IMR-90 (cell line): ENCODE results near the gene PIEZO1. TPM values are rescaled to one million over a fixed set of nuclear protein-coding genes. Genes with fewer than 3 reads are reported as not detected.

ENCODE experiments used
- ATAC-seq: fragments of 200-7000 bp; cut with Tn5 transposase; 2 replicates; pipeline ENCODE4 v1.9.1; 2020; ENCODE audit warnings: low read depth, mild to moderate bottlenecking, moderate library complexity
- BruUV-seq: library from RNA; stranded (reverse); fragments of 400-500 nt; replicated peaks from 2 replicates; lab custom pipeline; 2021; lab: Mats Ljungman, UMichigan
- CTCF ChIA-PET: fragments of 300-600 bp; formaldehyde crosslinking; extraction: SDS; loops from one replicate; lab custom pipeline; 2021; ENCODE audit warnings: antibody characterized with exemption; lab: Yijun Ruan, JAX
- POLR2A ChIA-PET: fragments of 300-600 bp; sonication (Branson Sonifier 250); formaldehyde crosslinking; loops from one replicate; lab custom pipeline; 2022; ENCODE audit warnings: antibody characterized with exemption; ENCODE audit not compliant: unreplicated experiment; lab: Charles Lee
- DNase-seq: peaks from one replicate; pipeline ENCODE4 v3.0.0; 2013
- H2AFZ ChIP-seq: replicated peaks from 2 replicates; pipeline ENCODE3; 2013; ENCODE audit warnings: low read length, mild to moderate bottlenecking; ENCODE audit not compliant: poor library complexity
- H2AK5ac ChIP-seq: 2 replicates; pipeline ENCODE4 v1.6.1; 2013; ENCODE audit warnings: low read depth, low read length, inconsistent platforms
- H2AK9ac ChIP-seq: replicated peaks from 2 replicates; pipeline ENCODE3; 2013; ENCODE audit warnings: mild to moderate bottlenecking, low read depth, low read length, moderate library complexity; ENCODE audit not compliant: poor library complexity
- H2BK120ac ChIP-seq: 2 replicates; pipeline ENCODE4 v1.6.1; 2013; ENCODE audit warnings: low read depth, low read length, inconsistent platforms
- H2BK15ac ChIP-seq: 3 replicates; pipeline ENCODE4 v1.6.1; 2013; ENCODE audit warnings: low read depth, low read length, inconsistent platforms
- H2BK20ac ChIP-seq: 2 replicates; pipeline ENCODE4 v1.6.1; 2013; ENCODE audit warnings: low read depth, mild to moderate bottlenecking, inconsistent platforms, low read length, moderate library complexity
- H2BK5ac ChIP-seq: 2 replicates; pipeline ENCODE4 v1.6.1; 2013; ENCODE audit warnings: mild to moderate bottlenecking, low read depth, low read length, inconsistent platforms; ENCODE audit not compliant: poor library complexity, severe bottlenecking
- H3K14ac ChIP-seq: replicated peaks from 2 replicates; pipeline ENCODE4 v1.6.1; 2013; ENCODE audit warnings: low read depth, low read length, inconsistent platforms
- H3K18ac ChIP-seq: 2 replicates; pipeline ENCODE4 v1.6.1; 2013; ENCODE audit warnings: low read depth, low read length, control low read depth
- H3K23ac ChIP-seq: 2 replicates; pipeline ENCODE4 v1.6.1; 2013; ENCODE audit warnings: low read depth, low read length, inconsistent platforms
- H3K27ac ChIP-seq: 2 replicates; pipeline ENCODE4 v1.5.1; 2013; ENCODE audit warnings: mild to moderate bottlenecking, control low read depth, low read length; ENCODE audit not compliant: insufficient read depth
- H3K27me3 ChIP-seq: 2 replicates; pipeline ENCODE4 v1.6.1; 2013; ENCODE audit warnings: low read length; ENCODE audit not compliant: control insufficient read depth, insufficient read depth
- H3K36me3 ChIP-seq: 2 replicates; pipeline ENCODE4 v1.6.1; 2013; ENCODE audit warnings: low read length, mixed read lengths; ENCODE audit not compliant: control insufficient read depth, insufficient read depth
- H3K4ac ChIP-seq: 2 replicates; pipeline ENCODE4 v1.6.1; 2013; ENCODE audit warnings: low read depth, low read length, inconsistent platforms
- H3K4me1 ChIP-seq: 2 replicates; pipeline ENCODE4 v1.6.1; 2013; ENCODE audit warnings: low read length, mixed read lengths; ENCODE audit not compliant: control insufficient read depth, insufficient read depth
- H3K4me2 ChIP-seq: 2 replicates; pipeline ENCODE4 v1.6.1; 2013; ENCODE audit warnings: low read depth, mild to moderate bottlenecking, control low read depth, low read length, moderate library complexity
- H3K4me3 ChIP-seq: 2 replicates; pipeline ENCODE4 v1.5.1; 2013; ENCODE audit warnings: low read depth, mild to moderate bottlenecking, control low read depth, low read length, moderate library complexity; ENCODE audit not compliant: insufficient read depth
- H3K56ac ChIP-seq: 2 replicates; pipeline ENCODE4 v1.6.1; 2013; ENCODE audit warnings: low read length, inconsistent platforms; ENCODE audit not compliant: insufficient read depth; ENCODE audit errors: extremely low read depth
- H3K79me1 ChIP-seq, 2 experiments: 2 replicates each; pipeline ENCODE4 v1.6.1; 2013; ENCODE audit warnings: low read length in 2 of 2, inconsistent platforms in 1 of 2, low read depth in 1 of 2
- H3K9ac ChIP-seq: 2 replicates; pipeline ENCODE4 v1.6.1; 2013; ENCODE audit warnings: low read depth, low read length, control low read depth
- H3K9me1 ChIP-seq: 2 replicates; pipeline ENCODE4 v1.6.1; 2013; ENCODE audit warnings: low read length, inconsistent platforms; ENCODE audit not compliant: insufficient read depth
- H3K9me3 ChIP-seq: 2 replicates; pipeline ENCODE4 v1.6.1; 2013; ENCODE audit warnings: low read length; ENCODE audit not compliant: control insufficient read depth, insufficient read depth
- H4K20me1 ChIP-seq: 2 replicates; pipeline ENCODE4 v1.6.1; 2013; ENCODE audit warnings: low read length, inconsistent platforms; ENCODE audit not compliant: insufficient read depth
- H4K5ac ChIP-seq: 2 replicates; pipeline ENCODE4 v1.6.1; 2013; ENCODE audit warnings: mild to moderate bottlenecking, low read depth, low read length, control low read depth
- H4K8ac ChIP-seq, 2 experiments: 2 replicates each; pipeline ENCODE4 v1.6.1; 2013; ENCODE audit warnings: low read depth in 2 of 2, low read length in 2 of 2, control low read depth in 1 of 2, inconsistent platforms in 1 of 2
- H4K91ac ChIP-seq: 2 replicates; pipeline ENCODE4 v1.6.1; 2013; ENCODE audit warnings: low read depth, low read length, inconsistent platforms; ENCODE audit not compliant: insufficient read depth
- BHLHE40 ChIP-seq: fragments of 150-350 bp; IDR thresholded peaks from 2 replicates; pipeline ENCODE4 v1.6.1; 2016; ENCODE audit warnings: mild to moderate bottlenecking, low read depth, low read length
- CEBPB ChIP-seq: IDR thresholded peaks from 2 replicates; pipeline ENCODE4 v1.6.1; 2012; ENCODE audit warnings: low read depth, low read length, improper control_type of control experiment
- CHD1 ChIP-seq: IDR thresholded peaks from 2 replicates; pipeline ENCODE4 v1.6.1; 2012; ENCODE audit warnings: low read depth, low read length, improper control_type of control experiment
- FOS ChIP-seq: fragments of 150-350 bp; IDR thresholded peaks from 2 replicates; pipeline ENCODE4 v1.6.1; 2016; ENCODE audit warnings: low read depth, low read length
- MAFK ChIP-seq: IDR thresholded peaks from 2 replicates; pipeline ENCODE4 v1.6.1; 2012; ENCODE audit warnings: low read depth, low read length, improper control_type of control experiment
- MXI1 ChIP-seq: IDR thresholded peaks from 2 replicates; pipeline ENCODE4 v1.6.1; 2012; ENCODE audit warnings: low read depth, mild to moderate bottlenecking, low read length, moderate library complexity, borderline replicate concordance
- NFE2L2 ChIP-seq: fragments of 150-350 bp; IDR thresholded peaks from 2 replicates; pipeline ENCODE4 v1.6.1; 2016; ENCODE audit warnings: low read depth, mild to moderate bottlenecking, low read length
- POLR2A ChIP-seq: IDR thresholded peaks from 2 replicates; pipeline ENCODE4 v1.6.1; 2012; ENCODE audit warnings: mild to moderate bottlenecking, low read depth, low read length
- RAD21 ChIP-seq: IDR thresholded peaks from 2 replicates; pipeline ENCODE4 v1.6.1; 2012; ENCODE audit warnings: low read length, improper control_type of control experiment
- RCOR1 ChIP-seq: IDR thresholded peaks from 2 replicates; pipeline ENCODE4 v1.6.1; 2012; ENCODE audit warnings: mild to moderate bottlenecking, low read length, improper control_type of control experiment; ENCODE audit not compliant: insufficient replicate concordance
- RFX5 ChIP-seq: IDR thresholded peaks from 2 replicates; pipeline ENCODE4 v1.8.0; 2012; ENCODE audit warnings: low read depth, mild to moderate bottlenecking, low read length, moderate library complexity
- SMC3 ChIP-seq: fragments of 150-350 bp; IDR thresholded peaks from 2 replicates; pipeline ENCODE4 v1.6.1; 2016; ENCODE audit warnings: low read depth, mild to moderate bottlenecking, antibody characterized with exemption, low read length, moderate library complexity
- WGBS, 2 experiments: methylation state at CpG; one replicate each; pipeline versions ENCODE4 v1.1.5 to v1.1.7; 2013; ENCODE audit warnings: missing lambda C conversion rate in 2 of 2; ENCODE audit not compliant: insufficient read length in 1 of 2; ENCODE audit errors: extremely low coverage in 2 of 2; 5-methylcytosine and 5-hydroxymethylcytosine counted together
- dilution Hi-C: fragments of 300-500 bp; cut with HindIII; formaldehyde crosslinking; loops from one replicate; pipeline ENCODE4 v1.14.3; 2018; ENCODE audit warnings: low sequenced_read_pairs; ENCODE audit not compliant: unreplicated experiment
- in situ Hi-C: fragments of 300-500 bp; cut with MboI; formaldehyde crosslinking; loops from 3 replicates; pipeline ENCODE4 v1.14.3; 2019; ENCODE audit warnings: low sequenced_read_pairs, inconsistent platforms, mixed read lengths
- intact Hi-C: fragments of 100-400 bp; cut with micrococcal nuclease; formaldehyde crosslinking; loops from 2 replicates; pipeline ENCODE4 v1.10.0; 2022
- polyA plus RNA-seq, 3 experiments: library from polyadenylated mRNA; depleted of rRNA; stranded (reverse); fragments of >200 nt; gene quantifications; 2 replicates each; pipeline ENCODE4 v1.2.3, GENCODE V29; 2012; ENCODE audit warnings: low replicate concordance in 1 of 3
- total RNA-seq: library from RNA; depleted of rRNA; stranded (reverse); fragments of >200 nt; gene quantifications from 2 replicates; pipeline ENCODE4 v1.2.3, GENCODE V29; 2012
- TF ChIP-seq, protein P1 (sequence below): conservative IDR thresholded peaks from 2 replicates; pipeline ENCODE4 v1.5.1; 2012; ENCODE audit warnings: mild to moderate bottlenecking, low read depth, low read length, improper control_type of control experiment

Gene PIEZO1
- total and polyA plus RNA-seq, 2 of the 4 experiments (the other 2 are of a cell fraction): 36.2 to 372 TPM

DNA sequence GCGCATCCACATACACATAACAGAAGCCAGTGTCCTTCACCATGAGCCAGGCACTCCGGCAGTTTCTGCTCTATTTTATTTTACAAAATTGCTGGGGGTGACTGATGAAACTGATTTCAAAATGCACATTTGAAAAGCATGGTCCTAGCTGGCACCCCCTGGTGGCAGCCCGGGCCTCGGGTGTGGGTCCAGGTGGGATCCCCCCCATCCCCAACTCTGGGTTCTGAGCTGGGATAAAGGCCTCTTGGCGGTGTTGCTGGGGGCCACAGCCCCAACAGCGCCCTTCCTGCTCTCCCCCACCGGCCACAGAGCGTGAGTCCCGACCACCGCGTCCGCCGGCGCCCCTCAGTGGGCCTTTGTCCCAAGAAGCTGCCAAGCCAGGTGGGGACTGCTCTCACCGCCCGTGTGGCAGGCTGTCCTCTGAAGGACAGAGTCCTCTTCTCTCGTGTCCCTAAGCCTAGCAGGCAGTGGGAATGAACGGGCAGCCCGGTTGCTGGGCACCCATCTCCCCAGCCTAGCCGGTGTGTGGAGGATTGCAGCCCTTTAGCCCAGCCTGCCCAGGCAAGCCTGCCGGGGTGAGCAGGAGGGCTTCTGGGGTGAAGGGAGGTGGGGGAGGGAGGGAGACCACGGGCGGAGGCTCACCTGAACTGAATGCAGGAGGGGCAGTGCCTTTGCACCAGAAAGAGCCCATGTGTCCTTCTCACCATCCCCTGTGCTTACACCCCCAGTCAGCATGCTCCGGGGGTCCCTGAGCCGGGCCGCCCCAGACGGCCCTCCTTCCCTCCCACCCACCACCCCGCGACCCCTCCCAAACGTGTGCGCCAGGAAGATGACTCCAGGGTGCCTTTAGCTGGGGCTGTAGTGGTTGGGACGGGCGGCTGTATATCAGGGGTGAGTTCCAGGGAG lies 99.6 kb downstream of the PIEZO1 start:
- H2AFZ ChIP-seq: peak overlapping the region; percentile 86
- no peaks in the 10 kb centered on the region for H3K36me3 ChIP-seq
- no peak overlapping the region for H2BK20ac ChIP-seq
- intact Hi-C loops (loop anchor here (1.0 kb wide), 2 partner anchors 16 to 22 kb away; partner anchors contain the start of gene MVD), dilution Hi-C loops (no loop called here), in situ Hi-C loops (no loop called here)
- H4K91ac ChIP-seq: no peak overlapping the region
- peak overlapping the region; percentile 68 for H2AK9ac ChIP-seq
- H3K79me1 ChIP-seq: no peaks in the 10 kb centered on the region
- ATAC-seq (peak; percentile 50), DNase-seq (peak; percentile 67)
- no peak overlapping the region for H3K27ac ChIP-seq
- no peak overlapping the region for H4K8ac ChIP-seq
- H3K4me1 ChIP-seq: peaks cover 7% of the 10 kb centered on the region; the same call in 1 of the 2 replicates
- peak overlapping the region; percentile 58 for H3K4me2 ChIP-seq
- 38% methylated on average over 2 of the region's 33 CpGs; no CpG with 5 or more reads in 1 of the 2 experiments for WGBS, 2 experiments
- no peak overlapping the region for H3K18ac ChIP-seq
- H4K20me1 ChIP-seq: peaks cover 7% of the 10 kb centered on the region; the same call in 1 of the 2 replicates
- no peaks in the 10 kb centered on the region for H3K9me3 ChIP-seq
- no peak overlapping the region for H3K9ac ChIP-seq
- ChIA-PET CTCF (interaction anchor here (0.6 to 0.9 kb wide), 2 partner anchors 17 to 89 kb away, joined by 3 to 4 read pairs; no protein-coding TSS in a partner anchor), POLR2A (no interaction called here)
- H3K4ac ChIP-seq: no peak overlapping the region
- no peak overlapping the region for H3K14ac ChIP-seq
- no peak overlapping the region for H4K5ac ChIP-seq
- no peak overlapping the region for H2BK15ac ChIP-seq
- BruUV-seq: no TSS peak
- no peak for TF ChIP-seq POLR2A
- TF ChIP-seq BHLHE40: peak; percentile 5; the same call in 1 of the 2 replicates
- TF ChIP-seq CHD1: no peak
- TF ChIP-seq RCOR1: no peak
- TF ChIP-seq NFE2L2: no peak
- peak; percentile 61; the same call in 1 of the 2 replicates for TF ChIP-seq FOS
- TF ChIP-seq CEBPB: peak; percentile 46; the same call in 1 of the 2 replicates
- TF ChIP-seq, protein P1, sequence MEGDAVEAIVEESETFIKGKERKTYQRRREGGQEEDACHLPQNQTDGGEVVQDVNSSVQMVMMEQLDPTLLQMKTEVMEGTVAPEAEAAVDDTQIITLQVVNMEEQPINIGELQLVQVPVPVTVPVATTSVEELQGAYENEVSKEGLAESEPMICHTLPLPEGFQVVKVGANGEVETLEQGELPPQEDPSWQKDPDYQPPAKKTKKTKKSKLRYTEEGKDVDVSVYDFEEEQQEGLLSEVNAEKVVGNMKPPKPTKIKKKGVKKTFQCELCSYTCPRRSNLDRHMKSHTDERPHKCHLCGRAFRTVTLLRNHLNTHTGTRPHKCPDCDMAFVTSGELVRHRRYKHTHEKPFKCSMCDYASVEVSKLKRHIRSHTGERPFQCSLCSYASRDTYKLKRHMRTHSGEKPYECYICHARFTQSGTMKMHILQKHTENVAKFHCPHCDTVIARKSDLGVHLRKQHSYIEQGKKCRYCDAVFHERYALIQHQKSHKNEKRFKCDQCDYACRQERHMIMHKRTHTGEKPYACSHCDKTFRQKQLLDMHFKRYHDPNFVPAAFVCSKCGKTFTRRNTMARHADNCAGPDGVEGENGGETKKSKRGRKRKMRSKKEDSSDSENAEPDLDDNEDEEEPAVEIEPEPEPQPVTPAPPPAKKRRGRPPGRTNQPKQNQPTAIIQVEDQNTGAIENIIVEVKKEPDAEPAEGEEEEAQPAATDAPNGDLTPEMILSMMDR: peak; percentile 77
- TF ChIP-seq SMC3: peak; percentile 67
- peak; percentile 46 for TF ChIP-seq RAD21
- TF ChIP-seq MXI1: no peak; the same call in 1 of the 2 replicates
- no peak for TF ChIP-seq RFX5
- no peak for TF ChIP-seq MAFK
- peaks cover 32% of the 10 kb centered on the region for H3K27me3 ChIP-seq
- no peak overlapping the region for H2BK5ac ChIP-seq
- H2BK120ac ChIP-seq: no peak overlapping the region
- no peak overlapping the region for H3K56ac ChIP-seq
- no peak overlapping the region for H3K4me3 ChIP-seq
- no peak overlapping the region for H3K23ac ChIP-seq
- H2AK5ac ChIP-seq: peak overlapping the region; percentile 33; the same call in 1 of the 2 replicates
- H3K9me1 ChIP-seq: no peaks in the 10 kb centered on the region
